HepG2 (cell line): ENCODE results near the gene UBE2E1. TPM values are rescaled to one million over a fixed set of nuclear protein-coding genes. Genes with fewer than 3 reads are reported as not detected.

ENCODE experiments used
- ATAC-seq: fragments of 200-7000 bp; cut with Tn5 transposase; 3 replicates; pipeline ENCODE4 v1.9.1; 2020; ENCODE audit warnings: mild to moderate bottlenecking, moderate library complexity
- BruUV-seq: library from RNA; stranded (reverse); fragments of 400-500 nt; replicated peaks from 2 replicates; lab custom pipeline; 2021; lab: Mats Ljungman, UMichigan
- CTCF ChIA-PET: fragments of 300-600 bp; formaldehyde crosslinking; extraction: SDS; loops from one replicate; lab custom pipeline; 2021; ENCODE audit warnings: low total read pairs, inconsistent platforms, low intra/inter-chr PET ratio; lab: Yijun Ruan, JAX
- POLR2A ChIA-PET: fragments of 350-600 bp; sonication (Branson Sonifier 250); formaldehyde crosslinking; loops from one replicate; lab custom pipeline; 2020; ENCODE audit warnings: antibody characterized with exemption, inconsistent platforms; lab: Yijun Ruan, JAX
- DNase-seq: peaks from one replicate; pipeline ENCODE4 v3.0.0-alpha.2; 2015; ENCODE audit warnings: low spot score
- FAIRE-seq: peaks from 3 replicates; lab custom pipeline; 2011; peaks lifted over from hg19 to GRCh38; lab: Jason Lieb, UNC
- H2AFZ ChIP-seq: one replicate; pipeline ENCODE4 v1.6.1; 2011; ENCODE audit warnings: low read length, inconsistent platforms
- H3K27ac ChIP-seq: fragments of 300-600 bp; 3 replicates; pipeline ENCODE4 v1.8.0; 2011; ENCODE audit warnings: mixed run types, mild to moderate bottlenecking, mixed read lengths, low read length, inconsistent platforms; ENCODE audit not compliant: insufficient read depth; ENCODE audit errors: extremely low read length
- H3K27me3 ChIP-seq, 2 experiments: fragments of 200-600 bp in 1 of 2; 2 replicates in 1 of 2; 3 replicates in 1 of 2; pipeline versions ENCODE4 v1.6.0 to v1.8.0; 2011; ENCODE audit warnings: low read length in 2 of 2, mild to moderate bottlenecking in 2 of 2, moderate library complexity in 2 of 2, inconsistent platforms in 1 of 2; ENCODE audit not compliant: insufficient read depth in 2 of 2, control insufficient read depth in 1 of 2
- H3K36me3 ChIP-seq, 2 experiments: fragments of 200-600 bp in 1 of 2; replicated peaks in 1 of 2; 2 replicates in 1 of 2; 3 replicates in 1 of 2; pipeline versions ENCODE4 v1.5.1 to v1.8.0; 2011; ENCODE audit warnings: low read length in 2 of 2, inconsistent platforms in 1 of 2; ENCODE audit not compliant: insufficient read depth in 2 of 2, control insufficient read depth in 1 of 2
- H3K4me1 ChIP-seq: 2 replicates; pipeline ENCODE4 v1.5.1; 2012; ENCODE audit warnings: low read length, inconsistent platforms; ENCODE audit not compliant: insufficient read depth
- H3K4me2 ChIP-seq: 2 replicates; pipeline ENCODE4 v1.6.0; 2011; ENCODE audit warnings: low read depth, low read length, inconsistent platforms
- H3K4me3 ChIP-seq, 3 experiments: fragments of 200-600 bp in 1 of 3; sonication (generic), shearing (Covaris generic) in 1 of 3; replicated peaks in 1 of 3; 2 replicates each; pipeline ENCODE4 v1.5.1; 2011 to 2016; ENCODE audit warnings: low read length in 3 of 3, inconsistent platforms in 2 of 3, low read depth in 2 of 3, mild to moderate bottlenecking in 2 of 3, control low read depth in 1 of 3, mixed read lengths in 1 of 3; ENCODE audit not compliant: insufficient read depth in 1 of 3
- H3K79me2 ChIP-seq: one replicate; pipeline ENCODE4 v1.6.1; 2011; ENCODE audit warnings: low read length, inconsistent platforms; ENCODE audit not compliant: insufficient read depth
- H3K9ac ChIP-seq: 2 replicates; pipeline ENCODE4 v1.6.0; 2011; ENCODE audit warnings: mild to moderate bottlenecking, low read depth, low read length, inconsistent platforms; ENCODE audit not compliant: insufficient read depth
- H3K9me3 ChIP-seq: 2 replicates; pipeline ENCODE4 v1.5.1; 2012; ENCODE audit warnings: mild to moderate bottlenecking, low read length
- H4K20me1 ChIP-seq: 2 replicates; pipeline ENCODE4 v1.6.0; 2011; ENCODE audit warnings: inconsistent platforms, mild to moderate bottlenecking, low read length, moderate library complexity; ENCODE audit not compliant: insufficient read depth
- CREB1 ChIP-seq, 2 experiments: fragments of 450-650 bp in 1 of 2; IDR thresholded peaks; 2 replicates each; pipeline ENCODE4 v1.6.1; 2016 to 2017; ENCODE audit warnings: control low read depth in 1 of 2, mild to moderate bottlenecking in 1 of 2, missing compliant biosample characterization in 1 of 2, missing genetic modification characterization in 1 of 2
- GATA4 ChIP-seq: sonication (generic); IDR thresholded peaks from 2 replicates; pipeline ENCODE4 v1.6.1; 2016; ENCODE audit warnings: antibody characterized with exemption, low read depth, borderline replicate concordance
- HIVEP1 ChIP-seq: sonication (generic); formaldehyde crosslinking; IDR thresholded peaks from 2 replicates; pipeline ENCODE4 v1.4.0; 2020; ENCODE audit warnings: mild to moderate bottlenecking, missing genetic modification reagents
- MYNN ChIP-seq: sonication (generic); formaldehyde crosslinking; IDR thresholded peaks from 2 replicates; pipeline ENCODE4 v1.4.0; 2020; ENCODE audit warnings: mild to moderate bottlenecking, low read depth, missing genetic modification reagents
- RFXAP ChIP-seq: sonication (generic); formaldehyde crosslinking; IDR thresholded peaks from 2 replicates; pipeline ENCODE4 v1.4.0; 2020; ENCODE audit warnings: missing genetic modification reagents, borderline replicate concordance
- ZNF382 ChIP-seq: sonication (generic); formaldehyde crosslinking; IDR thresholded peaks from 2 replicates; pipeline ENCODE4 v1.5.0; 2020; ENCODE audit warnings: missing genetic modification reagents, mild to moderate bottlenecking, borderline replicate concordance
- ZNF501 ChIP-seq: sonication (generic); formaldehyde crosslinking; IDR thresholded peaks from 2 replicates; pipeline ENCODE4 v1.5.1; 2020; ENCODE audit warnings: mild to moderate bottlenecking, moderate library complexity, missing genetic modification reagents
- ZNF83 ChIP-seq: sonication (generic); formaldehyde crosslinking; IDR thresholded peaks from 2 replicates; pipeline ENCODE4 v1.4.0; 2020; ENCODE audit warnings: missing genetic modification reagents, mild to moderate bottlenecking, borderline replicate concordance
- WGBS: methylation state at CpG from one replicate; pipeline ENCODE4 v1.1.6; 2017; ENCODE audit warnings: low lambda C conversion rate; 5-methylcytosine and 5-hydroxymethylcytosine counted together
- in situ Hi-C: cut with HindIII; loops from 2 replicates; pipeline ENCODE4 v1.10.0; 2017; ENCODE audit warnings: low pct_unique_long_range_greater_than_20kb; ENCODE audit not compliant: extremely low pct_ligation_motif_present
- intact Hi-C: fragments of 100-400 bp; cut with micrococcal nuclease; formaldehyde crosslinking; loops from one replicate; pipeline ENCODE4 v1.10.0; 2022; ENCODE audit not compliant: unreplicated experiment
- polyA plus RNA-seq, 8 experiments: library from polyadenylated mRNA; depleted of rRNA in 3 of 8; stranded (reverse) in 7 of 8; unstranded in 1 of 8; fragments of >200 nt; fragmentation: Illumina TruSeq in 4 of 8; extraction: Trizol in 4 of 8; gene quantifications; 2 replicates each; pipeline versions ENCODE4 v1.2.1 to v1.2.3, GENCODE V29; 2011 to 2016; ENCODE audit warnings: low read depth in 4 of 8, missing spikeins in 1 of 8, mixed read lengths in 1 of 8; ENCODE audit not compliant: insufficient read depth in 1 of 8
- total RNA-seq, 5 experiments: library from RNA; depleted of rRNA; stranded (reverse); fragments of >200 nt; fragmentation: Illumina TruSeq; extraction: Trizol; gene quantifications; 2 replicates each; pipeline ENCODE4 v1.2.3, GENCODE V29; 2016; ENCODE audit warnings: low read depth in 1 of 5
- TF ChIP-seq, protein P1 (sequence below), 2 experiments: IDR thresholded peaks; 2 replicates each; pipeline ENCODE4 v1.6.1; 2011 to 2012; ENCODE audit warnings: low read length in 2 of 2, borderline replicate concordance in 1 of 2, low read depth in 1 of 2, mild to moderate bottlenecking in 1 of 2, moderate library complexity in 1 of 2
- TF ChIP-seq, protein P2 (sequence below): sonication (generic); formaldehyde crosslinking; IDR thresholded peaks from 2 replicates; pipeline ENCODE4 v1.4.0; 2020; ENCODE audit warnings: mild to moderate bottlenecking, missing genetic modification reagents
- TF ChIP-seq, protein P3 (sequence below): sonication (generic); formaldehyde crosslinking; IDR thresholded peaks from 2 replicates; pipeline ENCODE4 v1.5.0; 2020; ENCODE audit warnings: missing genetic modification reagents
- TF ChIP-seq, protein P4 (sequence below): sonication (generic); formaldehyde crosslinking; IDR thresholded peaks from 2 replicates; pipeline ENCODE4 v1.4.0; 2020; ENCODE audit warnings: mild to moderate bottlenecking, missing genetic modification reagents
- TF ChIP-seq, protein P5 (sequence below): sonication (generic); formaldehyde crosslinking; IDR thresholded peaks from 2 replicates; pipeline ENCODE4 v1.8.0; 2022; ENCODE audit warnings: mild to moderate bottlenecking, missing genetic modification reagents, moderate library complexity

Gene UBE2E1
- total and polyA plus RNA-seq, 2 of the 13 experiments (the other 11 are each of a cell fraction or from before 2014, with no cell fraction given), result 55.4 to 61.8 TPM

DNA sequence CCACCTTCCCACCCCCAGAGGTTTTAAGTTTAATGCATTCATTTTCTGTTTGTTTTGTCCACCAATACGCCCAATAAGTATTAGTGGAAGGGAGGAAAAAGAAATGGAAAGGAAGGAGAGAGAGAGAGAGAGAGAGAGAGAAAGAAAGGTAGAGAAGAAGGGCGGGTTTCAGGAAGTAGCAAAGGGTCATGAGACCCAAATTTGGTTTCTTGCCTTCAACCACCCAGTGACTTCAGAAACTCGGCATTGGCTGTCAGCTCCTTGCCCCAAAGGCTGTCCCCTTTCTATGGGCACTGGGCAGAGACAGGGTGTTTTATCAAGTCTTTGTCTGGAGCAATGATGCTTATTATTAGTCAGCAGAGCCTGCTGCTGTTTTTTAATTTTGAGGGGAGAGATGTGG lies 125.8 kb downstream of the UBE2E1 start:
- Histone ChIP-seq H3K4me1 (peaks cover 12% of the 10 kb centered on the region), H3K36me3 (no peaks in the 10 kb centered on the region), H3K4me3 (no peak overlapping the region), H3K4me2 (no peak overlapping the region), H2AFZ (no peak overlapping the region), H4K20me1 (no peaks in the 10 kb centered on the region), H3K27me3 (peaks cover 0 to 5% of the 10 kb centered on the region in 2 experiments; a peak in 1 of 5 replicates), H3K27ac (no peak overlapping the region), H3K9me3 (no peaks in the 10 kb centered on the region), H3K9ac (no peak overlapping the region), H3K79me2 (no peaks in the 10 kb centered on the region)
- in situ Hi-C loops (no loop called here), intact Hi-C loops (no loop called here)
- FAIRE-seq, result no peak
- TF ChIP-seq HIVEP1 (CRISPR knock-in tag) (no peak), GATA4 (no peak), MYNN (CRISPR knock-in tag) (no peak), RFXAP (CRISPR knock-in tag) (no peak), ZNF382 (CRISPR knock-in tag) (no peak), CREB1 (IDR thresholded peaks at IDR 0.05) (no peak), CREB1 (CRISPR knock-in tag; IDR thresholded peaks at IDR 0.05) (no peak), ZNF83 (CRISPR knock-in tag) (no peak), ZNF501 (CRISPR knock-in tag) (no peak)
- TF ChIP-seq, protein P1, sequence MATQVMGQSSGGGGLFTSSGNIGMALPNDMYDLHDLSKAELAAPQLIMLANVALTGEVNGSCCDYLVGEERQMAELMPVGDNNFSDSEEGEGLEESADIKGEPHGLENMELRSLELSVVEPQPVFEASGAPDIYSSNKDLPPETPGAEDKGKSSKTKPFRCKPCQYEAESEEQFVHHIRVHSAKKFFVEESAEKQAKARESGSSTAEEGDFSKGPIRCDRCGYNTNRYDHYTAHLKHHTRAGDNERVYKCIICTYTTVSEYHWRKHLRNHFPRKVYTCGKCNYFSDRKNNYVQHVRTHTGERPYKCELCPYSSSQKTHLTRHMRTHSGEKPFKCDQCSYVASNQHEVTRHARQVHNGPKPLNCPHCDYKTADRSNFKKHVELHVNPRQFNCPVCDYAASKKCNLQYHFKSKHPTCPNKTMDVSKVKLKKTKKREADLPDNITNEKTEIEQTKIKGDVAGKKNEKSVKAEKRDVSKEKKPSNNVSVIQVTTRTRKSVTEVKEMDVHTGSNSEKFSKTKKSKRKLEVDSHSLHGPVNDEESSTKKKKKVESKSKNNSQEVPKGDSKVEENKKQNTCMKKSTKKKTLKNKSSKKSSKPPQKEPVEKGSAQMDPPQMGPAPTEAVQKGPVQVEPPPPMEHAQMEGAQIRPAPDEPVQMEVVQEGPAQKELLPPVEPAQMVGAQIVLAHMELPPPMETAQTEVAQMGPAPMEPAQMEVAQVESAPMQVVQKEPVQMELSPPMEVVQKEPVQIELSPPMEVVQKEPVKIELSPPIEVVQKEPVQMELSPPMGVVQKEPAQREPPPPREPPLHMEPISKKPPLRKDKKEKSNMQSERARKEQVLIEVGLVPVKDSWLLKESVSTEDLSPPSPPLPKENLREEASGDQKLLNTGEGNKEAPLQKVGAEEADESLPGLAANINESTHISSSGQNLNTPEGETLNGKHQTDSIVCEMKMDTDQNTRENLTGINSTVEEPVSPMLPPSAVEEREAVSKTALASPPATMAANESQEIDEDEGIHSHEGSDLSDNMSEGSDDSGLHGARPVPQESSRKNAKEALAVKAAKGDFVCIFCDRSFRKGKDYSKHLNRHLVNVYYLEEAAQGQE (IDR thresholded peaks at IDR 0.05; ENCODE audit: borderline replicate concordance in 1 of 2, low read depth in 1 of 2, low read length in 2 of 2), result no peak
- TF ChIP-seq, protein P2, sequence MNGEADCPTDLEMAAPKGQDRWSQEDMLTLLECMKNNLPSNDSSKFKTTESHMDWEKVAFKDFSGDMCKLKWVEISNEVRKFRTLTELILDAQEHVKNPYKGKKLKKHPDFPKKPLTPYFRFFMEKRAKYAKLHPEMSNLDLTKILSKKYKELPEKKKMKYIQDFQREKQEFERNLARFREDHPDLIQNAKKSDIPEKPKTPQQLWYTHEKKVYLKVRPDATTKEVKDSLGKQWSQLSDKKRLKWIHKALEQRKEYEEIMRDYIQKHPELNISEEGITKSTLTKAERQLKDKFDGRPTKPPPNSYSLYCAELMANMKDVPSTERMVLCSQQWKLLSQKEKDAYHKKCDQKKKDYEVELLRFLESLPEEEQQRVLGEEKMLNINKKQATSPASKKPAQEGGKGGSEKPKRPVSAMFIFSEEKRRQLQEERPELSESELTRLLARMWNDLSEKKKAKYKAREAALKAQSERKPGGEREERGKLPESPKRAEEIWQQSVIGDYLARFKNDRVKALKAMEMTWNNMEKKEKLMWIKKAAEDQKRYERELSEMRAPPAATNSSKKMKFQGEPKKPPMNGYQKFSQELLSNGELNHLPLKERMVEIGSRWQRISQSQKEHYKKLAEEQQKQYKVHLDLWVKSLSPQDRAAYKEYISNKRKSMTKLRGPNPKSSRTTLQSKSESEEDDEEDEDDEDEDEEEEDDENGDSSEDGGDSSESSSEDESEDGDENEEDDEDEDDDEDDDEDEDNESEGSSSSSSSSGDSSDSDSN (CRISPR knock-in tag), result no peak
- TF ChIP-seq, protein P3, sequence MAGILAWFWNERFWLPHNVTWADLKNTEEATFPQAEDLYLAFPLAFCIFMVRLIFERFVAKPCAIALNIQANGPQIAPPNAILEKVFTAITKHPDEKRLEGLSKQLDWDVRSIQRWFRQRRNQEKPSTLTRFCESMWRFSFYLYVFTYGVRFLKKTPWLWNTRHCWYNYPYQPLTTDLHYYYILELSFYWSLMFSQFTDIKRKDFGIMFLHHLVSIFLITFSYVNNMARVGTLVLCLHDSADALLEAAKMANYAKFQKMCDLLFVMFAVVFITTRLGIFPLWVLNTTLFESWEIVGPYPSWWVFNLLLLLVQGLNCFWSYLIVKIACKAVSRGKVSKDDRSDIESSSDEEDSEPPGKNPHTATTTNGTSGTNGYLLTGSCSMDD, result no peak
- TF ChIP-seq, protein P4, sequence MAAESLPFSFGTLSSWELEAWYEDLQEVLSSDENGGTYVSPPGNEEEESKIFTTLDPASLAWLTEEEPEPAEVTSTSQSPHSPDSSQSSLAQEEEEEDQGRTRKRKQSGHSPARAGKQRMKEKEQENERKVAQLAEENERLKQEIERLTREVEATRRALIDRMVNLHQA (CRISPR knock-in tag), result no peak
- TF ChIP-seq, protein P5, sequence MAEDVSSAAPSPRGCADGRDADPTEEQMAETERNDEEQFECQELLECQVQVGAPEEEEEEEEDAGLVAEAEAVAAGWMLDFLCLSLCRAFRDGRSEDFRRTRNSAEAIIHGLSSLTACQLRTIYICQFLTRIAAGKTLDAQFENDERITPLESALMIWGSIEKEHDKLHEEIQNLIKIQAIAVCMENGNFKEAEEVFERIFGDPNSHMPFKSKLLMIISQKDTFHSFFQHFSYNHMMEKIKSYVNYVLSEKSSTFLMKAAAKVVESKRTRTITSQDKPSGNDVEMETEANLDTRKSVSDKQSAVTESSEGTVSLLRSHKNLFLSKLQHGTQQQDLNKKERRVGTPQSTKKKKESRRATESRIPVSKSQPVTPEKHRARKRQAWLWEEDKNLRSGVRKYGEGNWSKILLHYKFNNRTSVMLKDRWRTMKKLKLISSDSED, result no peak
- ChIA-PET POLR2A (no interaction called here), CTCF (no interaction called here)
- ATAC-seq, result no peak
- 25% methylated on average over 3 of the region's 3 CpGs for WGBS
- BruUV-seq, result no TSS peak
- no peak for DNase-seq
